MM.1S (cell line): ENCODE measurements around the gene TKFC.

Source experiments
- EZH2 ChIP-seq: fragments of 300-600 bp; sonication (generic); optimal IDR thresholded peaks from 2 replicates; pipeline ENCODE3; 2017; ENCODE audit warnings: low read depth, mild to moderate bottlenecking, antibody characterized with exemption, low read length, mixed read lengths
- EZH2phosphoT487 ChIP-seq: fragments of 300-600 bp; sonication (generic); IDR thresholded peaks from 2 replicates; pipeline ENCODE4 v1.6.1; 2018; ENCODE audit warnings: antibody characterized with exemption, low read length
- TF ChIP-seq, protein P1 (sequence below): fragments of 300-600 bp; sonication (generic); IDR thresholded peaks from 2 replicates; pipeline ENCODE4 v1.5.1; 2016; ENCODE audit warnings: antibody characterized with exemption, low read length, mixed read lengths

- TF ChIP-seq EZH2 (no peak), EZH2phosphoT487 (no peak)
- TF ChIP-seq, protein P1, sequence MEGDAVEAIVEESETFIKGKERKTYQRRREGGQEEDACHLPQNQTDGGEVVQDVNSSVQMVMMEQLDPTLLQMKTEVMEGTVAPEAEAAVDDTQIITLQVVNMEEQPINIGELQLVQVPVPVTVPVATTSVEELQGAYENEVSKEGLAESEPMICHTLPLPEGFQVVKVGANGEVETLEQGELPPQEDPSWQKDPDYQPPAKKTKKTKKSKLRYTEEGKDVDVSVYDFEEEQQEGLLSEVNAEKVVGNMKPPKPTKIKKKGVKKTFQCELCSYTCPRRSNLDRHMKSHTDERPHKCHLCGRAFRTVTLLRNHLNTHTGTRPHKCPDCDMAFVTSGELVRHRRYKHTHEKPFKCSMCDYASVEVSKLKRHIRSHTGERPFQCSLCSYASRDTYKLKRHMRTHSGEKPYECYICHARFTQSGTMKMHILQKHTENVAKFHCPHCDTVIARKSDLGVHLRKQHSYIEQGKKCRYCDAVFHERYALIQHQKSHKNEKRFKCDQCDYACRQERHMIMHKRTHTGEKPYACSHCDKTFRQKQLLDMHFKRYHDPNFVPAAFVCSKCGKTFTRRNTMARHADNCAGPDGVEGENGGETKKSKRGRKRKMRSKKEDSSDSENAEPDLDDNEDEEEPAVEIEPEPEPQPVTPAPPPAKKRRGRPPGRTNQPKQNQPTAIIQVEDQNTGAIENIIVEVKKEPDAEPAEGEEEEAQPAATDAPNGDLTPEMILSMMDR, result no peak
These were observed 34.4 kb downstream of the TKFC start for GRCh38 chr11:61367406-61367805.
